GM18498 (cell line): Measurements from ENCODE around the gene SULF2.

Experiments used
- ATAC-seq: cut with Tn5 transposase; IDR thresholded peaks from one replicate; pipeline ENCODE4 v1.9.1; 2021; ENCODE audit warnings: mild to moderate bottlenecking, moderate library complexity; ENCODE audit not compliant: unreplicated experiment

The SULF2 gene

GRCh38 chr20:47659904-47660601, 125.2 kb downstream of the SULF2 start:
- ATAC-seq: no peak

DNA sequence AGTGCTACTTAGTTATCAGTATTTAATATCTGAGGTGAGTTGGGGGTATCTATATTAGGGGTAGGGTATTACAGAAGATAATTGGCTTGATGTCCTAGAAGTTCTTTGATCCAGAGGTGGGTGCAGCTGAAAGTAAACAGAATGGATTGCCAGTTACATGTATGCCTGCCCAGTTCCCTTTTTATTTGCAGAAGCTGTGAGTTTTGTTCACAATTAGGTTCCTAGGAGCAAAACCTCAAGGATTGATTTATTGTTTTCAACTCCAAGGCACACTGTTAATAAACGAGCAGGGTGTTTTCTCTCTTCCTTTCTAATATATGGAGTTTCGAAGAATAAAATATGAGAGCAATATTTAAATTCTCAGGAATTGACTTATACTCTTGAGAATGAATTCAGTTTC, 129.0 kb downstream of the SULF2 start:
- no peak for ATAC-seq

GRCh38 chr20:47655635-47656034, 129.6 kb downstream of the SULF2 start:
- ATAC-seq: no peak

DNA sequence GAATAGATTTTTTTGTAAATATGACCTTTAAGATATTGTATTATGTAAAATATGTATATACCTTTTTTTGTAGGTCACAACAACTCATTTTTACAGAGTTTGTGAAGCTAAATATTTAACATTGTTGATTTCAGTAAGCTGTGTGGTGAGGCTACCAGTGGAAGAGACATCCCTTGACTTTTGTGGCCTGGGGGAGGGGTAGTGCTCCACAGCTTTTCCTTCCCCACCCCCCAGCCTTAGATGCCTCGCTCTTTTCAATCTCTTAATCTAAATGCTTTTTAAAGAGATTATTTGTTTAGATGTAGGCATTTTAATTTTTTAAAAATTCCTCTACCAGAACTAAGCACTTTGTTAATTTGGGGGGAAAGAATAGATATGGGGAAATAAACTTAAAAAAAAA, 130.9 kb downstream of the SULF2 start:
- ATAC-seq: no peak

- no peak for ATAC-seq
These were observed 131.4 kb downstream of the SULF2 start for GRCh38 chr20:47653869-47654268.

- ATAC-seq: no peak
These were observed 132.5 kb downstream of the SULF2 start for GRCh38 chr20:47652794-47653193.

DNA sequence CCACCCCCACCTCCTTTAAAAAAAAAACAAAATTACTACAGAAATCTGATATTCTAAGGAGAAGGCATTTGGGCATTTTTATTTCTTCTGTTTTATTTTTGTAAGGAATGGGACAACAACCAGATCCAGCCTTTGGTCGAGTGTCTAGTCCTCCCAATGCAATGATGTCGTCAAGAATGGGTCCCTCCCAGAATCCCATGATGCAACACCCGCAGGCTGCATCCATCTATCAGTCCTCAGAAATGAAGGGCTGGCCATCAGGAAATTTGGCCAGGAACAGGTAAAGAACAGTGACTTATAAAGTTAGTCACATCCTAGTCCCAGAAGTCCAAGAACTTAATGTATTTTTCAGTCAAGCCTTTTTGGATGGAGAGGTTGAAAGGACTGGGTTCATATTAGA, 133.0 kb downstream of the SULF2 start:
- ATAC-seq: no peak

- ATAC-seq: no peak
These were observed 136.3 kb downstream of the SULF2 start for GRCh38 chr20:47648943-47649342.

DNA sequence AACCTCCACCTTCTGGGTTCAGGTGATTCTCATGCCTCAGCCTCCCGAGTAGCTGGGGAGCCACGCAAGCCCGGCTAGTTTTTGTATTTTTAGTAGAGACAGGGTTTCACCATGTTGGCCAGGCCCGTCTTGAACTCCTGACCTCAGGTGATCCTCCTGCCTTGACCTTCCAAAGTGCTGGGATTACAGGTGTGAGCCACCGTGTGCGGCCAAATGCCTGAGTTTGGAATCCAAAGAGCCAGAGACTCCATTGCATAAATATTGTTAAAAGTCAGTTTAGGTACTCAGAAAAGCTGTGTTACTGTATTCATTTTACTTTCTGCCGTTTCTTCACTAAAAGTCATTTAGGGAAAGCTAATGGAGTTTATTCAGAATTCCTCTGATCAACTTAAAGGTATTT, 137.3 kb downstream of the SULF2 start:
- no peak for ATAC-seq

DNA sequence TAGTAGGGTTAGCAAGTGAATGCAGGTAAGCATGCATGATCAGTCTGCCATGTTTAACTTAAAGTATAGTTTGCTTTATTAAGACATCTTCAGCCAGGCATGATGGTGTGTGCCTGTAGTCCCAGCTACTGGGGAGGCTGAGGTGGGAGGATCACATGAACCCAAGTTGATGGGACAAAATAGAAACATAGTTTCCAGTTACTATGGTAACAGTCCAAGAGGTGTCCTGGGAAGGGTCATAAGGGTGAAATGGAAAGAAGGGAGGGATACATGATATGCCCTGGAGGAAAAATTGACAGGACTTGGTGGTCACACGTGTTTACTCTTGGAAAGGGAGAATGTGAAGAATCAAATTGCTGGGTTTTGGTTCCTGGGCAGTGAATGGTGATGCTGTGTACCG, 139.6 kb downstream of the SULF2 start:
- no peak for ATAC-seq

DNA sequence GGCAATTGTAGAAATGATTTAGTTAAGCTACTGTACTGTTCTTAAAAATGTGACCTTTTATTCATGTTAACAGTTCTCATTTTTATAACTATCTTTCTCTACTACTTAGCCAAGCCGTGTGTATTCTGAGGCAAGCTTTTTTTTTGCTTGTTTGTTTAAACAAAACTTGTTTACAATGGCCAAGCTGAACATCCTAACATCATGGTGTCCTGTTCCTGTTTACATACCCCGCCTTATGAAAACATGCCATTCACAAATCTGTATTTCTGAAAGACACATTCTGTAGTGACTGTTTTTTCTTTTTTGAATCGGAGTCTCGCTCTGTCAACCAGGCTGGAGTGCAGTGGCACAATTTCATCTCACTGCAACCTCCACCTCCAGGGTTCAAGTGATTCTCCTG, 142.7 kb downstream of the SULF2 start:
- ATAC-seq: no peak

DNA sequence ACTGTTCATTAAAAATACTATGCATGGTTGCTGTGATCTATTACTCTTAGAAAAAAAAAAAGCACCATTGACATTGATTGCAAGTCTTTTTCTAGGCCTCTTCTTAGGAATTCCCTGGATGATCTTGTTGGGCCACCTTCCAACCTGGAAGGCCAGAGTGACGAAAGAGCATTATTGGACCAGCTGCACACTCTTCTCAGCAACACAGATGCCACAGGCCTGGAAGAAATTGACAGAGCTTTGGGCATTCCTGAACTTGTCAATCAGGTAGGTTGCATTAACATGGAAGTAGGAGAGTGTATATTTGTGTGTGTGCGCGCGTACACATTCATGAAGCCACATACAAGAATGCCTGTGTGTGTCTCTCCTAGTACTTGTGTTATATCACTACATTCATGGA, 143.2 kb downstream of the SULF2 start:
- ATAC-seq: no peak

DNA sequence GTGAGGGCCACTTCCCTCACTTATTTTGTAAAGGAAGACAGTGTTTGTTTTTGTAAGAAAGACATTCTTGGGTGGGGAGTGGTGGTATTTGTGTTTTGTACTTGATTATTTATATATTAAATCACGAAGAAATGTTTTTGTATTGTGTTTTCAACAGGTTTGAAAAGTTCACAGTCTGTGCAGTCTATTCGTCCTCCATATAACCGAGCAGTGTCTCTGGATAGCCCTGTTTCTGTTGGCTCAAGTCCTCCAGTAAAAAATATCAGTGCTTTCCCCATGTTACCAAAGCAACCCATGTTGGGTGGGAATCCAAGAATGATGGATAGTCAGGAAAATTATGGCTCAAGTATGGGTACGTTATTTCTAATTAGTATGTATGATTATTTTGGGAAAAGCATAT, 146.4 kb downstream of the SULF2 start:
- ATAC-seq: no peak

- ATAC-seq: no peak
These were observed 150.0 kb downstream of the SULF2 start for GRCh38 chr20:47635256-47635655.

- ATAC-seq: no peak
These were observed 154.2 kb downstream of the SULF2 start for GRCh38 chr20:47631078-47631477.

DNA sequence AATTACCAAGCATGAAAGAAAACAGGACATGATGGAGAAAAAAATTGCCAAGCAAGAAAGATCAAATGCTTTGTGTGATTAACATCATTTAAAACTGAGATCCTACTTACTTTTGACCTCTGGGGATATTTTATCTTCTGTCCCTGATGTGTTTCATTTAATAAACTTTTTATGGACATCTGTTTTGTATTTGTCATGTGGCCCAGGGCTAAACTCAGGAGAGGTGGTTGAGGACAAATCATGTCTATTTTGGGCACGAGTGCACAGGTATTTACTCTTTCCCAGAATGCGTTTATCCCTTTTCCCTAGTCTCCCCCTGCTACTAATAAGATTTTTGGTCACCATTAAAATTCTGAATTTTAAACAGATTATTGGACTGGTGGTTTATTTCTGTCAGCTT, 155.4 kb downstream of the SULF2 start:
- no peak for ATAC-seq

GRCh38 chr20:47627540-47627939, 157.7 kb downstream of the SULF2 start:
- no peak for ATAC-seq

DNA sequence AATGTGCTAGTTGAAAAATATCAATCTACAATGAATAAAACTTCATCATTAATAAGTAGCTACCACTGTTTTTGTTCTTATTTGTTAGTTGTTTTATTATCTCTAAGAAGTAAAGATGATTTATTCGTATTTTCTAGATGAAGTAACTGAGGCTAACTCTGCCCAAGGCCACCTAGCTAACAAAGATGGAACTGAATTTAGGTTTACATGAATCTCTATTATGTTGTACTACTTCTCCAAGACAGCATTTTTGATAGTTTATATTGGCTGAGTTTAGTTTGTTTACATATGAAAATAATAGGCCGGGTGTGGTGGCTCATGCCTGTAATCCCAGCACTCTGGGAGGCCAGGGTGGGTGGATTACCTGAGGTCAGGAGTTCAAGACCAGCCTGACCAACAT, 162.1 kb downstream of the SULF2 start:
- no peak for ATAC-seq

DNA sequence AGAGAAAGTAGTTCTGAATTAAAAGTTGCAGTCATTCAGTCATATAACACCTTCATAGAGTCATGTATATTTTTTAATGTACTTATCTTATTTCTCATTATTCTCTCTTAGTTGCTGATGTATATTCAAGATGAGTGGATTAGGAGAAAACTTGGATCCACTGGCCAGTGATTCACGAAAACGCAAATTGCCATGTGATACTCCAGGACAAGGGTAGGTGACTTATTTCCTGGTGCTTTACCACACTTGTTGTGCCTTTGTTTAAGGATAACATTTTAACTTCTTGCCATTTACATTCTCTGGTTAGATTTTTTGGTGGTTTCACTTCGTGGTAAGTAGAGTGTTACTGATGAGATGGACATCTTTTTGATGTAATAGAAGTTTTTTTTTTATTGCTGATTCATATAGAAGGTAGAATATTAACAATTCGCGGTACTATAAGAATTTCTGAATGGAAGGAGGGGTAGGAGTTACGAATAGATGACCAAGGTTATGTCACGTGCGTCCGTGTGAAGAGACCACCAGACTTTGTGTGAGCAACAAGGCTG, 163.1 kb downstream of the SULF2 start:
- ATAC-seq: no peak

- ATAC-seq: no peak
These were observed 164.2 kb downstream of the SULF2 start for GRCh38 chr20:47620808-47621805.

DNA sequence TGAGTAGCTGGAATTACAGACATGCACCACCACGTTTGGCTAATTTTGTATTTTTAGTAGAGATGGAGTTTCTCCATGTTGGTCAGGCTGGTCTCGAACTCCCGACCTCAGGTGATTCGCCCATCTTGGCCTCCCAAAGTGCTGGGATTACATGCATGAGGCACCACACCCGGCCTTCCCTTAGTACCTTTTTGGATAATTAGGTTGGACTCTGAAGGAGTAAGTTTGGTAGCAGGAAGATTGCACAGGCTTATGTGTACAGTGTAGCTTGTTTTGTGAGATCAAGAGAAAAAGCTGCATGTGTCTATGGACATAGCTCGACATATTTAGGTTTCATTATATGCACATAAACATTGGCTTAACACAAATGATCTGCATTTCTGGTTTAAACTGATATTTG, 166.8 kb downstream of the SULF2 start:
- ATAC-seq: no peak
